Endothelial cell (in vitro differentiated cells): ENCODE results near the gene TRAPPC10. TPM values are rescaled to one million over a fixed set of nuclear protein-coding genes. Genes with fewer than 3 reads are reported as not detected.

ENCODE experiments used
- DNase-seq: peaks from one replicate; pipeline ENCODE4 v3.0.0; 2021; ENCODE audit warnings: low spot score
- H3K27ac Mint-ChIP-seq: one replicate; pipeline ENCODE4 v1.8.0; 2021; ENCODE audit warnings: mixed read lengths, inconsistent platforms; ENCODE audit not compliant: unreplicated experiment
- H3K27me3 Mint-ChIP-seq: one replicate; pipeline ENCODE4 v1.8.0; 2021; ENCODE audit warnings: mild to moderate bottlenecking, moderate library complexity, mixed read lengths, inconsistent platforms; ENCODE audit not compliant: unreplicated experiment
- H3K36me3 Mint-ChIP-seq: one replicate; pipeline ENCODE4 v1.8.0; 2021; ENCODE audit warnings: mild to moderate bottlenecking, low read depth, mixed read lengths, inconsistent platforms; ENCODE audit not compliant: unreplicated experiment
- H3K4me1 Mint-ChIP-seq: one replicate; pipeline ENCODE4 v1.8.0; 2021; ENCODE audit warnings: mild to moderate bottlenecking, mixed read lengths, inconsistent platforms; ENCODE audit not compliant: unreplicated experiment
- H3K4me3 Mint-ChIP-seq: one replicate; pipeline ENCODE4 v1.8.0; 2021; ENCODE audit warnings: mild to moderate bottlenecking, mixed read lengths, inconsistent platforms; ENCODE audit not compliant: unreplicated experiment
- H3K9me3 Mint-ChIP-seq: one replicate; pipeline ENCODE4 v1.8.0; 2021; ENCODE audit warnings: mixed read lengths, inconsistent platforms; ENCODE audit not compliant: unreplicated experiment
- CTCF ChIP-seq: fragments of 200-600 bp; sonication (generic); IDR thresholded peaks from one replicate; pipeline ENCODE4 v1.5.0; 2021; ENCODE audit warnings: antibody characterized with exemption; ENCODE audit not compliant: unreplicated experiment
- total RNA-seq: library from RNA; stranded (reverse); fragmentation: NEBNext Ultra II Directional; extraction: Animal tissue kit (Norgen Biotek cat#: 25700); gene quantifications from one replicate; pipeline ENCODE4 v1.2.1, GENCODE V29; 2021; ENCODE audit not compliant: unreplicated experiment

The TRAPPC10 gene
- total RNA-seq, 1 donor from 2014 or later, result 28.4 TPM

- no peak for DNase-seq
- H3K27ac Mint-ChIP-seq, result no peak overlapping the region
- H3K4me3 Mint-ChIP-seq, result no peak overlapping the region
- TF ChIP-seq CTCF, result no peak
- no peaks in the 10 kb centered on the region for H3K9me3 Mint-ChIP-seq
- no peaks in the 10 kb centered on the region for H3K36me3 Mint-ChIP-seq
- peaks cover 1% of the 10 kb centered on the region for H3K27me3 Mint-ChIP-seq
- H3K4me1 Mint-ChIP-seq, result peaks cover 11% of the 10 kb centered on the region
These were observed 8.4 kb downstream of the TRAPPC10 start for GRCh38 chr21:44020551-44020950.

- no peak overlapping the region for H3K4me3 Mint-ChIP-seq
- no peak for DNase-seq
- TF ChIP-seq CTCF, result no peak
- H3K36me3 Mint-ChIP-seq, result no peaks in the 10 kb centered on the region
- H3K27me3 Mint-ChIP-seq, result peaks cover 1% of the 10 kb centered on the region
- H3K4me1 Mint-ChIP-seq, result peaks cover 16% of the 10 kb centered on the region
- H3K27ac Mint-ChIP-seq, result peak overlapping the region; percentile 12
- no peaks in the 10 kb centered on the region for H3K9me3 Mint-ChIP-seq
These were observed 9.0 kb downstream of the TRAPPC10 start for GRCh38 chr21:44021064-44021463.

GRCh38 chr21:44024257-44024656 lies 12.1 kb downstream of the TRAPPC10 start:
- Mint-ChIP-seq H3K9me3 (no peaks in the 10 kb centered on the region), H3K4me1 (peaks cover 12% of the 10 kb centered on the region), H3K36me3 (no peaks in the 10 kb centered on the region), H3K27ac (no peak overlapping the region), H3K4me3 (no peak overlapping the region), H3K27me3 (peaks cover 3% of the 10 kb centered on the region)
- no peak for TF ChIP-seq CTCF
- DNase-seq, result no peak

- no peaks in the 10 kb centered on the region for H3K36me3 Mint-ChIP-seq
- peak; percentile 15 for DNase-seq
- TF ChIP-seq CTCF, result no peak
- no peak overlapping the region for H3K4me3 Mint-ChIP-seq
- peaks cover 3% of the 10 kb centered on the region for H3K27me3 Mint-ChIP-seq
- H3K27ac Mint-ChIP-seq, result peak overlapping the region; percentile 2
- peaks cover 8% of the 10 kb centered on the region for H3K4me1 Mint-ChIP-seq
- no peaks in the 10 kb centered on the region for H3K9me3 Mint-ChIP-seq
These were observed 12.8 kb downstream of the TRAPPC10 start for GRCh38 chr21:44024887-44025353.

- Mint-ChIP-seq H3K9me3 (no peaks in the 10 kb centered on the region), H3K27ac (no peak overlapping the region), H3K4me1 (peaks cover 8% of the 10 kb centered on the region), H3K36me3 (no peaks in the 10 kb centered on the region), H3K27me3 (peaks cover 1% of the 10 kb centered on the region), H3K4me3 (no peak overlapping the region)
- DNase-seq, result no peak
- TF ChIP-seq CTCF, result no peak
These were observed 15.6 kb downstream of the TRAPPC10 start for GRCh38 chr21:44027607-44028286.
